Smooth muscle cell (in vitro differentiated cells): ENCODE results near the gene MRPL18. TPM values are rescaled to one million over a fixed set of nuclear protein-coding genes. Genes with fewer than 3 reads are reported as not detected.

Experiments used
- DNase-seq: peaks from one replicate; lab custom pipeline; 2025; ENCODE audit not compliant: unreplicated experiment; lab: John Stamatoyannopoulos, UW
- H2AFZ ChIP-seq: fragments of 200-600 bp; sonication (generic); 2 replicates; pipeline ENCODE4 v1.6.0; 2016; ENCODE audit warnings: antibody characterized with exemption, low read depth, mild to moderate bottlenecking
- H3F3A ChIP-seq: fragments of 200-600 bp; sonication (generic); 2 replicates; pipeline ENCODE4 v1.6.0; 2017; ENCODE audit warnings: antibody characterized with exemption, low read depth
- H3K27ac ChIP-seq: fragments of 200-600 bp; sonication (generic); 2 replicates; pipeline ENCODE4 v1.5.1; 2016; ENCODE audit warnings: low read depth, mild to moderate bottlenecking
- H3K27me3 ChIP-seq: fragments of 200-600 bp; sonication (generic); 2 replicates; pipeline ENCODE4 v1.6.1; 2016; ENCODE audit warnings: low read depth, mild to moderate bottlenecking
- H3K36me3 ChIP-seq: fragments of 200-600 bp; sonication (generic); 2 replicates; pipeline ENCODE4 v1.5.1; 2016; ENCODE audit warnings: low read depth
- H3K4me1 ChIP-seq: fragments of 200-600 bp; sonication (generic); 2 replicates; pipeline ENCODE4 v1.5.1; 2016; ENCODE audit warnings: low read depth
- H3K4me2 ChIP-seq: fragments of 200-600 bp; sonication (generic); 2 replicates; pipeline ENCODE4 v1.6.0; 2016; ENCODE audit warnings: mild to moderate bottlenecking
- H3K4me3 ChIP-seq: fragments of 200-600 bp; sonication (generic); 2 replicates; pipeline ENCODE4 v1.5.1; 2016; ENCODE audit warnings: mild to moderate bottlenecking
- H3K79me2 ChIP-seq: fragments of 200-600 bp; sonication (generic); 2 replicates; pipeline ENCODE4 v1.6.0; 2016; ENCODE audit warnings: low read depth, mild to moderate bottlenecking
- H3K9ac ChIP-seq: fragments of 200-600 bp; sonication (generic); 2 replicates; pipeline ENCODE4 v1.6.0; 2016; ENCODE audit warnings: low read depth
- H3K9me3 ChIP-seq: fragments of 200-600 bp; sonication (generic); replicated peaks from 2 replicates; pipeline ENCODE4 v1.5.1; 2016; ENCODE audit warnings: low read depth
- H4K20me1 ChIP-seq: fragments of 200-600 bp; sonication (generic); 2 replicates; pipeline ENCODE4 v1.6.0; 2016; ENCODE audit warnings: low read depth
- WGBS: methylation state at CpG from one replicate; pipeline ENCODE4 v1.1.7; 2016; ENCODE audit warnings: low lambda C conversion rate; 5-methylcytosine and 5-hydroxymethylcytosine counted together
- polyA plus RNA-seq: library from polyadenylated mRNA; unstranded; fragments of >200 nt; fragmentation: Nextera tagmentation; extraction: Ambion mirVana; gene quantifications from 2 replicates; pipeline ENCODE4 v1.2.1, GENCODE V29; 2016
- total RNA-seq: library from RNA; depleted of rRNA; stranded (reverse); fragments of >200 nt; gene quantifications from 2 replicates; pipeline ENCODE4 v1.2.3, GENCODE V29; 2014
- TF ChIP-seq, protein P1 (sequence below): fragments of 200-600 bp; sonication (generic); IDR thresholded peaks from 2 replicates; pipeline ENCODE4 v1.5.1; 2017; ENCODE audit warnings: borderline replicate concordance, mild to moderate bottlenecking, antibody characterized with exemption; ENCODE audit not compliant: insufficient read depth, poor library complexity, severe bottlenecking

Gene MRPL18
- total and polyA plus RNA-seq, 2 experiments from 2014 or later = 78.8 to 107 TPM

DNA sequence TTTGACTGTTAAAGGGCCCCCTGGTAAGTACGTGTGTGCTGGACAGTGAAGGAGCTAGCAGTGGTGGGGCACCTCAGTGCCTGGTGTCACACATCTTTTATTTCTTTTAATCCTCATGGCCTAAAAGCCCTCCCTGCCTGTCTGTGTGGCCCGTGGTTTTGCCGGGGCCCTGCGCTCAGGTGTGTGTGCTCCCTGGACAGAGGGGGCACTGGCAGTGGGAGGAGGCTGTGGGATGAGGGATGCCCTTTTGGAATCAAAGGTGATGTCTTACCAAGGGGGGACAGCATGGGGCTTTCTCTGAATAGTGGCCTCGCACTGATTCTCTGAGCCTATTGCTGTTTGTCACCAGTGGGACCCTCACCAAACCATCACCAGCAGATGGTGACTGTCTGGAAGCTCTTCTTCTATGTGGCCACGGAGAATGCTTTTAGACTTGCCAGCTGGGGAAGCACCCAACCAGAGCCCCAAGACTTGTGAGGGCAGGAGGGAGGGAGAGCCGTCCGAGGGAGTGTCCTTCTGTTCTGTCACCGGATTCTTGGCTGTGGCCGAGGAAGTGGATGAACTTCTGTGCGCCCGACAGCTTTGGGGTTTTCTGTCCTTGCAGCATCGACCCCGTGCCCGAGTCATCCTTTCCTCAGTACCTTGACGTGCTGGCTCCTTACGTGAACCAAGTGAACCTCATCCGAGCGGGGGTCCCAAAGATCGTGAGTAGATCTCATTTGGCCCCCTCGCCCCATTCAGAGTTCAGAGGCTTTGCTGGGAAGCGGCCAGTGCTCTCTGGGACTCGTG, 27.9 kb downstream of the MRPL18 start:
- Histone ChIP-seq H3K4me3 (no peak overlapping the region), H3K27me3 (no peaks in the 10 kb centered on the region), H2AFZ (no peak overlapping the region), H3K27ac (no peak overlapping the region), H3K4me1 (no peaks in the 10 kb centered on the region), H3K9ac (no peak overlapping the region), H3K36me3 (no peaks in the 10 kb centered on the region), H3K9me3 (no peaks in the 10 kb centered on the region), H3F3A (no peaks in the 10 kb centered on the region), H4K20me1 (no peaks in the 10 kb centered on the region), H3K4me2 (no peak overlapping the region), H3K79me2 (no peaks in the 10 kb centered on the region)
- 94% methylated on average over 20 of the region's 23 CpGs for WGBS
- TF ChIP-seq, protein P1, sequence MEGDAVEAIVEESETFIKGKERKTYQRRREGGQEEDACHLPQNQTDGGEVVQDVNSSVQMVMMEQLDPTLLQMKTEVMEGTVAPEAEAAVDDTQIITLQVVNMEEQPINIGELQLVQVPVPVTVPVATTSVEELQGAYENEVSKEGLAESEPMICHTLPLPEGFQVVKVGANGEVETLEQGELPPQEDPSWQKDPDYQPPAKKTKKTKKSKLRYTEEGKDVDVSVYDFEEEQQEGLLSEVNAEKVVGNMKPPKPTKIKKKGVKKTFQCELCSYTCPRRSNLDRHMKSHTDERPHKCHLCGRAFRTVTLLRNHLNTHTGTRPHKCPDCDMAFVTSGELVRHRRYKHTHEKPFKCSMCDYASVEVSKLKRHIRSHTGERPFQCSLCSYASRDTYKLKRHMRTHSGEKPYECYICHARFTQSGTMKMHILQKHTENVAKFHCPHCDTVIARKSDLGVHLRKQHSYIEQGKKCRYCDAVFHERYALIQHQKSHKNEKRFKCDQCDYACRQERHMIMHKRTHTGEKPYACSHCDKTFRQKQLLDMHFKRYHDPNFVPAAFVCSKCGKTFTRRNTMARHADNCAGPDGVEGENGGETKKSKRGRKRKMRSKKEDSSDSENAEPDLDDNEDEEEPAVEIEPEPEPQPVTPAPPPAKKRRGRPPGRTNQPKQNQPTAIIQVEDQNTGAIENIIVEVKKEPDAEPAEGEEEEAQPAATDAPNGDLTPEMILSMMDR = no peak
- no peak for DNase-seq

DNA sequence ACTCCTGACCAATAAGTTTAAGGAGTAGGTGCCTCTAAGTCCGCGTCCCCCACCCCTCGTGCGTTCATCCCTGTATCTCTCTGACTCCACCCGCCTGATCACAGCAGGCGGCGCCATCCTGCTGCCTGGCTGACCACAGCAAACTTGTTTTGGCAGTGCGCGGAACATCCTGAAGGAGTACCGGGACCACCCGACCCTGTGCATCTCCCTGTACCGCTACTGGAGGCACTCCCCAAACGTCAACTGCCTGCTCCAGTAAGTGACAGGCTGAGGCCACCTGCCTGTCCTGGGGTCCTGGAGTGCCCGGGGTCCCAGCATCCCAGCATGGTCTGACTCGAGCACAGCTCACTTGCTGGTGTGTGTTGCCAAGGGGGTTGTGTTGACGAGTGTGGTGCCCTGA, 28.8 kb downstream of the MRPL18 start:
- 93% methylated on average over 16 of the region's 16 CpGs for WGBS
- no peak overlapping the region for H3K27ac ChIP-seq

DNA sequence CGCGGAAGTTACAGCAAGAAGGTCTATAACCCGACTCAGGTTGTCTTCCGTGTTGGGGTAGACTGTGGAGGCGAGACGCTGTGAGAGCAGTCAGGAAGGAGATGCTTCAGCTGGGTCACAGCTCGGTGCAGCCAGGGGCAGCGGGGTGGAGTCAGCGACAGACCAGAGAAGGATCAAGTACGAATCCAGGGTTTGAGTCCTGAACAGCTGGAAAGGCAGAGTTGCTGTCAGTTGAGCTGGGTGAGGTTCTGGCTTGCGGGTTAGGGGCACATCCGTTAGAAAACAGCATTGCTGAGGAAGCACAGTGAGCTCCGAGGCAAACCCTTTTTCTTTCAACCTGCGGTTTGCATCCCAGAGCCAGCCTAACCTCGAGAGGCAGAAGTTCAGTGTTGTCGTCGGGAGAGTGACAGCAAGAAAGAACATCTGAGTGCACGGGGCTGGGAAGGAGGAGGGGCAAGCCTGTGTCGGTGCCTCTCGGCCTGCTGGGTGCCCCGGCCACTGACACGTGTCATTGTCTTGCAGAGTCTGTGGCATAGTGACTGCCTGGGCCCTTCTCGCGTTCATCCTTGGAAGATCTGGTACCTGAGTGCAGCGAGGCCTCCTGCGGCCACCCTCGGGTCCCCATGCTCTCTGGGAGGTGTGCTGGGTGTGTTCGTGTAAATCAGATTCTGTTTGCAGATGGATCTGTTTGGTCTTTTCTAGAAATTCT, 29.8 kb downstream of the MRPL18 start:
- no peak overlapping the region for H2AFZ ChIP-seq
- WGBS = 76% methylated on average over 28 of the region's 28 CpGs
- TF ChIP-seq, protein P1 = no peak

More for the DNA sequence above, 28.8 kb downstream of the MRPL18 start:
- no peaks in the 10 kb centered on the region for H3K79me2 ChIP-seq
- no peak overlapping the region for H3K4me3 ChIP-seq
- H3K27me3 ChIP-seq = no peaks in the 10 kb centered on the region
- H3K9me3 ChIP-seq = no peaks in the 10 kb centered on the region
- H3K36me3 ChIP-seq = no peaks in the 10 kb centered on the region
- H3K9ac ChIP-seq = no peak overlapping the region
- no peak for DNase-seq
- no peak overlapping the region for H2AFZ ChIP-seq
- no peaks in the 10 kb centered on the region for H4K20me1 ChIP-seq
- H3K4me1 ChIP-seq = no peaks in the 10 kb centered on the region
- no peaks in the 10 kb centered on the region for H3F3A ChIP-seq
- TF ChIP-seq, protein P1 = no peak
- no peak overlapping the region for H3K4me2 ChIP-seq

DNA sequence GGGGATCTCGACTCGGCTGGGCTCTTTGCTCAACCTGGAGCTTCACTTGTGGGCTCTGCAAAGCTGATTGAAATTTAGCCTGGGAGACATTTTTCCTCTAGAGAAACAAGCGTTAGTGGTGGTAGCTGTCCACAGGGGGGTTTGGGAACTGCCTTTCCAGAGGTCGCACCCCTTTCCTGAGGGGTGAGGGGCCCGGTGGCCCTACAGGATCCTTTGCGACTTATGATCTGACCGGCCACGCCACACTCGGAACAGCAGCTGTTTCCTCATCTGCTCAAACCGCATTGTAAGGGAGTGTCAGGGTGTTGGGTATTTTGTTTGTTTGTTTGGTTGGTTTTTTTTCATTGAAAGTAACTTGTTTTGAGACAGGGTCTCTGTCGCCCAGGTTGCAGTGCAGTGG, 30.9 kb downstream of the MRPL18 start:
- no peaks in the 10 kb centered on the region for H3K27me3 ChIP-seq
- no peak overlapping the region for H3K9ac ChIP-seq
- no peak overlapping the region for H3K4me3 ChIP-seq
- WGBS = 95% methylated on average over 11 of the region's 11 CpGs
- DNase-seq = no peak
- no peaks in the 10 kb centered on the region for H3K9me3 ChIP-seq
- no peaks in the 10 kb centered on the region for H4K20me1 ChIP-seq
- H3F3A ChIP-seq = no peaks in the 10 kb centered on the region
- TF ChIP-seq, protein P1 = no peak
- no peak overlapping the region for H2AFZ ChIP-seq
- H3K36me3 ChIP-seq = no peaks in the 10 kb centered on the region
- no peaks in the 10 kb centered on the region for H3K4me1 ChIP-seq
- no peaks in the 10 kb centered on the region for H3K79me2 ChIP-seq
- no peak overlapping the region for H3K27ac ChIP-seq
- H3K4me2 ChIP-seq = no peak overlapping the region

More for the DNA sequence above, 29.8 kb downstream of the MRPL18 start:
- Histone ChIP-seq H3K9me3 (no peaks in the 10 kb centered on the region), H3K9ac (no peak overlapping the region), H3K79me2 (no peaks in the 10 kb centered on the region), H3K4me2 (no peak overlapping the region), H3K27ac (no peak overlapping the region), H3K36me3 (no peaks in the 10 kb centered on the region), H3K4me1 (no peaks in the 10 kb centered on the region), H3K4me3 (no peak overlapping the region), H4K20me1 (no peaks in the 10 kb centered on the region), H3F3A (no peaks in the 10 kb centered on the region), H3K27me3 (no peaks in the 10 kb centered on the region)
- DNase-seq = no peak
